Keratinocyte (primary cell): Measurements from ENCODE around the gene SIM2. TPM values are rescaled to one million over a fixed set of nuclear protein-coding genes. Genes with fewer than 3 reads are reported as not detected.

ENCODE experiments used
- DNase-seq: peaks from one replicate; pipeline ENCODE4 v3.0.0-alpha.2; 2011; ENCODE audit warnings: low read depth, missing footprints, low spot score
- FAIRE-seq: peaks from 2 replicates; lab custom pipeline; 2011; peaks lifted over from hg19 to GRCh38; lab: Jason Lieb, UNC
- H2AFZ ChIP-seq: 2 replicates; pipeline ENCODE4 v1.6.0; 2012; ENCODE audit warnings: low read length, control low read depth, inconsistent platforms; ENCODE audit not compliant: control insufficient read depth
- H3K27ac ChIP-seq: 2 replicates; pipeline ENCODE4 v1.5.1; 2011; ENCODE audit warnings: low read length; ENCODE audit not compliant: control insufficient read depth, insufficient read depth
- H3K27me3 ChIP-seq: 3 replicates; pipeline ENCODE4 v1.6.0; 2011; ENCODE audit warnings: low read length; ENCODE audit not compliant: control insufficient read depth, insufficient read depth; ENCODE audit errors: extremely low read depth
- H3K36me3 ChIP-seq, 2 experiments: 2 replicates in 1 of 2; 3 replicates in 1 of 2; pipeline ENCODE4 v1.5.1; 2011; ENCODE audit warnings: low read length in 2 of 2, mild to moderate bottlenecking in 1 of 2; ENCODE audit not compliant: control insufficient read depth in 2 of 2, insufficient read depth in 2 of 2; ENCODE audit errors: extremely low read depth in 1 of 2
- H3K4me1 ChIP-seq: 3 replicates; pipeline ENCODE4 v1.5.1; 2011; ENCODE audit warnings: low read length; ENCODE audit not compliant: control insufficient read depth, insufficient read depth; ENCODE audit errors: extremely low read depth
- H3K4me2 ChIP-seq: 3 replicates; pipeline ENCODE4 v1.6.0; 2011; ENCODE audit warnings: low read depth, low read length; ENCODE audit not compliant: control insufficient read depth, insufficient read depth; ENCODE audit errors: extremely low read depth
- H3K4me3 ChIP-seq, 3 experiments: fragments of 200-600 bp in 1 of 3; sonication (generic) in 1 of 3; 2 replicates in 2 of 3; 3 replicates in 1 of 3; pipeline ENCODE4 v1.5.1; 2011 to 2016; ENCODE audit warnings: low read length in 3 of 3, mild to moderate bottlenecking in 3 of 3, control low read depth in 2 of 3, inconsistent platforms in 1 of 3, low read depth in 1 of 3, mixed read lengths in 1 of 3, mixed run types in 1 of 3, moderate library complexity in 1 of 3; ENCODE audit not compliant: control insufficient read depth in 2 of 3, insufficient read depth in 2 of 3; ENCODE audit errors: extremely low read depth in 1 of 3
- H3K79me2 ChIP-seq: 2 replicates; pipeline ENCODE4 v1.6.0; 2012; ENCODE audit warnings: low read length; ENCODE audit not compliant: control insufficient read depth, insufficient read depth
- H3K9ac ChIP-seq: 3 replicates; pipeline ENCODE4 v1.6.0; 2011; ENCODE audit warnings: low read length; ENCODE audit not compliant: control insufficient read depth, insufficient read depth; ENCODE audit errors: extremely low read depth
- H3K9me1 ChIP-seq: 3 replicates; pipeline ENCODE4 v1.6.0; 2011; ENCODE audit warnings: low read length; ENCODE audit not compliant: control insufficient read depth, insufficient read depth; ENCODE audit errors: extremely low read depth
- H3K9me3 ChIP-seq: 2 replicates; pipeline ENCODE4 v1.5.1; 2012; ENCODE audit warnings: low read depth, low read length; ENCODE audit not compliant: control insufficient read depth
- H4K20me1 ChIP-seq: 3 replicates; pipeline ENCODE4 v1.6.0; 2011; ENCODE audit warnings: low read length; ENCODE audit not compliant: control insufficient read depth, insufficient read depth; ENCODE audit errors: extremely low read depth
- CTCF ChIP-seq, 3 experiments: IDR thresholded peaks in 1 of 3; conservative IDR thresholded peaks in 1 of 3; optimal IDR thresholded peaks in 1 of 3; 2 replicates in 2 of 3; 3 replicates in 1 of 3; pipeline versions ENCODE3 to v1.5.1; 2011; ENCODE audit warnings: low read length in 3 of 3, mild to moderate bottlenecking in 3 of 3, moderate library complexity in 2 of 3, control low read depth in 1 of 3, inconsistent platforms in 1 of 3; ENCODE audit not compliant: insufficient read depth in 2 of 3; ENCODE audit errors: extremely low read depth in 1 of 3
- EZH2 ChIP-seq: IDR thresholded peaks from one replicate; pipeline ENCODE4 v1.6.1; 2012; ENCODE audit warnings: inconsistent platforms, mild to moderate bottlenecking, low read length, moderate library complexity
- dilution Hi-C: fragments of 300-500 bp; cut with MboI; formaldehyde crosslinking; loops from one replicate; pipeline ENCODE4 v1.7.0; 2020; ENCODE audit warnings: low sequenced_read_pairs; ENCODE audit not compliant: extremely low pct_ligation_motif_present
- polyA plus RNA-seq, 5 experiments: library from polyadenylated mRNA; depleted of rRNA in 3 of 5; stranded (reverse) in 3 of 5; stranded (forward) in 1 of 5; unstranded in 1 of 5; fragments of >200 nt; gene quantifications; 1 replicate in 1 of 5; 2 replicates in 3 of 5; 3 replicates in 1 of 5; pipeline versions ENCODE4 v1.2.1 to v1.2.3, GENCODE V29; 2011 to 2012; ENCODE audit warnings: missing spikeins in 2 of 5, low read depth in 1 of 5, low replicate concordance in 1 of 5

SIM2 gene
- polyA plus RNA-seq, 1 donor (not counting 4 experiments of a cell fraction or from before 2014, with no cell fraction given), result 0.05 TPM

- no peak for DNase-seq
- TF ChIP-seq CTCF (optimal IDR thresholded peaks at IDR 0.05 in 1 of 3, IDR thresholded peaks at IDR 0.05 in 1 of 3, conservative IDR thresholded peaks at IDR 0.05 in 1 of 3; ENCODE audit: extremely low read depth in 1 of 3, insufficient read depth in 2 of 3, low read length in 3 of 3), result no peak
- peak; percentile 80 for TF ChIP-seq EZH2
- H3K9me3 ChIP-seq, result no peaks in the 10 kb centered on the region
- no peak overlapping the region for H3K4me2 ChIP-seq
- H3K9ac ChIP-seq, result no peak overlapping the region
- no peak for FAIRE-seq
- peaks cover 6% of the 10 kb centered on the region for H3K4me1 ChIP-seq
- H3K36me3 ChIP-seq, result no peaks in the 10 kb centered on the region
- dilution Hi-C loops, result no loop called here
- no peaks in the 10 kb centered on the region for H3K79me2 ChIP-seq
- H3K27me3 ChIP-seq, result peaks cover 99% of the 10 kb centered on the region
- H2AFZ ChIP-seq, result no peak overlapping the region
- no peak overlapping the region for H3K27ac ChIP-seq
- no peaks in the 10 kb centered on the region for H3K9me1 ChIP-seq
- no peak overlapping the region for H3K4me3 ChIP-seq
- peaks cover 5% of the 10 kb centered on the region for H4K20me1 ChIP-seq
These were observed 1.7 kb upstream of the SIM2 start for GRCh38 chr21:36697060-36697850.

GRCh38 chr21:36697851-36698384 lies 997 bp upstream of the SIM2 start:
- no peak overlapping the region for H3K9ac ChIP-seq
- no peak overlapping the region for H3K27ac ChIP-seq
- peaks cover 99% of the 10 kb centered on the region for H3K27me3 ChIP-seq
- no peaks in the 10 kb centered on the region for H3K36me3 ChIP-seq
- H2AFZ ChIP-seq, result no peak overlapping the region
- peaks cover 5% of the 10 kb centered on the region for H4K20me1 ChIP-seq
- FAIRE-seq, result no peak
- H3K79me2 ChIP-seq, result no peaks in the 10 kb centered on the region
- no peak overlapping the region for H3K4me3 ChIP-seq
- H3K4me2 ChIP-seq, result no peak overlapping the region
- dilution Hi-C loops, result no loop called here
- no peaks in the 10 kb centered on the region for H3K9me1 ChIP-seq
- peaks cover 6% of the 10 kb centered on the region for H3K4me1 ChIP-seq
- no peak for DNase-seq
- no peak for TF ChIP-seq CTCF (optimal IDR thresholded peaks at IDR 0.05 in 1 of 3, IDR thresholded peaks at IDR 0.05 in 1 of 3, conservative IDR thresholded peaks at IDR 0.05 in 1 of 3; ENCODE audit: extremely low read depth in 1 of 3, insufficient read depth in 2 of 3, low read length in 3 of 3)
- H3K9me3 ChIP-seq, result no peaks in the 10 kb centered on the region
